HepG2 (cell line): ENCODE data around the gene PSMD4. TPM values are rescaled to one million over a fixed set of nuclear protein-coding genes. Genes with fewer than 3 reads are reported as not detected.
A peak's percentile ranks its signal among the peaks of the same experiment; 100 is the strongest.

Source experiments
- CEBPG ChIP-seq: IDR thresholded peaks from 2 replicates; pipeline ENCODE4 v1.6.1; 2016
- ELF3 ChIP-seq: IDR thresholded peaks from 2 replicates; pipeline ENCODE4 v1.6.1; 2016; ENCODE audit warnings: missing genetic modification reagents, missing compliant biosample characterization
- MED1 ChIP-seq: sonication (generic); formaldehyde crosslinking; IDR thresholded peaks from 2 replicates; pipeline ENCODE4 v1.4.0; 2020; ENCODE audit warnings: missing genetic modification reagents
- MXD4 ChIP-seq: IDR thresholded peaks from 2 replicates; pipeline ENCODE4 v1.6.1; 2016; ENCODE audit warnings: mild to moderate bottlenecking, missing biosample characterization, missing genetic modification reagents
- NR1H2 ChIP-seq: sonication (generic); formaldehyde crosslinking; IDR thresholded peaks from 2 replicates; pipeline ENCODE4 v1.8.1; 2022; ENCODE audit warnings: low read depth, missing genetic modification reagents, borderline replicate concordance
- NR2F6 ChIP-seq, 2 experiments: IDR thresholded peaks; 2 replicates each; pipeline ENCODE4 v1.6.1; 2016; ENCODE audit warnings: antibody characterized with exemption in 1 of 2, mild to moderate bottlenecking in 1 of 2
- RBM39 ChIP-seq: fragments of 200-400 bp; formaldehyde crosslinking; IDR thresholded peaks from one replicate; pipeline ENCODE4 v1.6.1; 2018; ENCODE audit warnings: antibody characterized with exemption, mild to moderate bottlenecking, low read depth, low read length; ENCODE audit not compliant: poor library complexity, severe bottlenecking
- RELA ChIP-seq: sonication (generic); formaldehyde crosslinking; IDR thresholded peaks from 2 replicates; pipeline ENCODE4 v1.4.0; 2020; ENCODE audit warnings: missing genetic modification reagents
- SRSF4 ChIP-seq: fragments of 200-400 bp; formaldehyde crosslinking; IDR thresholded peaks from one replicate; pipeline ENCODE4 v1.6.1; 2018; ENCODE audit warnings: mild to moderate bottlenecking, low read depth, low read length, moderate library complexity; ENCODE audit not compliant: poor library complexity, severe bottlenecking
- TBX3 ChIP-seq: fragments of 450-650 bp; IDR thresholded peaks from 2 replicates; pipeline ENCODE4 v1.6.1; 2017; ENCODE audit warnings: antibody characterized with exemption, mild to moderate bottlenecking, inconsistent platforms, borderline replicate concordance
- ZNF12 ChIP-seq: sonication (generic); formaldehyde crosslinking; IDR thresholded peaks from 2 replicates; pipeline ENCODE4 v1.5.0; 2020; ENCODE audit warnings: missing genetic modification reagents
- ZNF430 ChIP-seq: sonication (generic); formaldehyde crosslinking; IDR thresholded peaks from 2 replicates; pipeline ENCODE4 v1.9.0; 2021; ENCODE audit warnings: mild to moderate bottlenecking, missing genetic modification reagents
- ZNF564 ChIP-seq: sonication (generic); formaldehyde crosslinking; IDR thresholded peaks from 2 replicates; pipeline ENCODE4 v1.8.1; 2023; ENCODE audit warnings: mild to moderate bottlenecking, missing genetic modification reagents
- ZNF883 ChIP-seq: sonication (generic); formaldehyde crosslinking; IDR thresholded peaks from 2 replicates; pipeline ENCODE4 v1.5.1; 2020; ENCODE audit warnings: mild to moderate bottlenecking, missing genetic modification reagents; ENCODE audit errors: not compliant biosample characterization
- polyA plus RNA-seq, 8 experiments: library from polyadenylated mRNA; depleted of rRNA in 3 of 8; stranded (reverse) in 7 of 8; unstranded in 1 of 8; fragments of >200 nt; fragmentation: Illumina TruSeq in 4 of 8; extraction: Trizol in 4 of 8; gene quantifications; 2 replicates each; pipeline versions ENCODE4 v1.2.1 to v1.2.3, GENCODE V29; 2011 to 2016; ENCODE audit warnings: low read depth in 4 of 8, missing spikeins in 1 of 8, mixed read lengths in 1 of 8; ENCODE audit not compliant: insufficient read depth in 1 of 8
- total RNA-seq, 5 experiments: library from RNA; depleted of rRNA; stranded (reverse); fragments of >200 nt; fragmentation: Illumina TruSeq; extraction: Trizol; gene quantifications; 2 replicates each; pipeline ENCODE4 v1.2.3, GENCODE V29; 2016; ENCODE audit warnings: low read depth in 1 of 5
- TF ChIP-seq, protein P1 (sequence below): sonication (generic); formaldehyde crosslinking; IDR thresholded peaks from 2 replicates; pipeline ENCODE4 v1.4.0; 2020; ENCODE audit warnings: missing genetic modification reagents
- TF ChIP-seq, protein P2 (sequence below): sonication (generic); formaldehyde crosslinking; IDR thresholded peaks from 2 replicates; pipeline ENCODE4 v1.8.1; 2023; ENCODE audit warnings: missing genetic modification reagents, mild to moderate bottlenecking, borderline replicate concordance
- TF ChIP-seq, protein P3 (sequence below): IDR thresholded peaks from 2 replicates; pipeline ENCODE4 v1.6.1; 2016; ENCODE audit warnings: missing biosample characterization, missing genetic modification reagents, low read depth
- TF ChIP-seq, protein P4 (sequence below): sonication (generic); formaldehyde crosslinking; IDR thresholded peaks from 2 replicates; pipeline ENCODE4 v1.4.0; 2020; ENCODE audit warnings: missing genetic modification reagents
- TF ChIP-seq, protein P5 (sequence below): IDR thresholded peaks from 2 replicates; pipeline ENCODE4 v1.6.1; 2016; ENCODE audit warnings: low read depth, control low read depth
- TF ChIP-seq, protein P6 (sequence below): sonication (generic); formaldehyde crosslinking; conservative IDR thresholded peaks from 2 replicates; pipeline ENCODE4 v1.5.0; 2020; ENCODE audit warnings: missing genetic modification reagents

PSMD4 gene
- total and polyA plus RNA-seq, 2 of the 13 experiments (the other 11 are each of a cell fraction or from before 2014, with no cell fraction given): 194 to 243 TPM

DNA sequence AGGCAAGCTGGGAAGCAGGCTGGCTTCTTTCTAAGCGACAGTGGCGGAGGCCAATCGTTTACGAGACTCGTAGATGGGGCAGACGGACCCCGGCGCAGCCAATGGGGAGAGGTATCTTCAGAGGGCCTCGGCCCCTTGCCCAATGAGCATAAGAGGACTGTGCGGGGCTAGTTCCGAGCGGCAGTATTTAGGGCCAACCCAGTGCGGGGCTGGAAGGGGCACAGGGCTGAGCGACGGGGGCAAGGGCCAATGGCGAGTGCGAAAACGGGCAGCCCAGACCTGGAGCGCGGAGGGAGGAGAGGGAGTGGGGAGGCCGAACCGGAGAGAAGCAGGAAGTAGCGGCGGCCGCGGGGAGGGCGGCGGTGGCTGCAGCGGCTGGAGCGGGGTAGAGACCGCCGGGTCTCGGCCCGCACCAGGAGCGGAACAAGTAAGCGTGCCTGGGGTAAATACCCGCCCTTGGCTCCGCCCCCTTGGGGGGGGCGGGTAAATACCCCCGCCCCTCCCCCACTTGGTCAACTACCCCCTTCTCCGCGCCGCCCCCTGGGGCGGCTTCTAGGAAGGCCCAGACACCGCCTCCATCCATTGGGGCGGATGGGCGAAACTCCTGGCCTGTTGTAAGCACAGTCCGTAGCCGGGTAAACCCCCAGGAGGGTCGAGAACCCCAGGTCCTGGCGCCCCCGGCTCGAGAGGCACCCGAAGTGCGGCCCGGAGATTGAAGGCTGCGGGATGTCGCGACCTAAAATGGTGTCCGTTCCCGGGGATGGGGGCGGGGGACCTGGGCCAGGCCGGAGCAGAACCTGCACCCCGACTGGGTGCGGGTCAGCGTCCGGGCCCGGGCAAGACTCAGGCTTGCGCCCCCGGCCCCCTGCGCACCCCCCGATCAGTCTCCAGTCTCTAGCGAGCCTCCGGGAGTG lies 27.7 kb downstream of the PSMD4 start, which contains the start of gene ZNF687 (continued):
- no peak for TF ChIP-seq TBX3
- 0 out of 2 replicates have a peak, but pooled peaks have one; percentile 48 for TF ChIP-seq ZNF12
- TF ChIP-seq, protein P1, sequence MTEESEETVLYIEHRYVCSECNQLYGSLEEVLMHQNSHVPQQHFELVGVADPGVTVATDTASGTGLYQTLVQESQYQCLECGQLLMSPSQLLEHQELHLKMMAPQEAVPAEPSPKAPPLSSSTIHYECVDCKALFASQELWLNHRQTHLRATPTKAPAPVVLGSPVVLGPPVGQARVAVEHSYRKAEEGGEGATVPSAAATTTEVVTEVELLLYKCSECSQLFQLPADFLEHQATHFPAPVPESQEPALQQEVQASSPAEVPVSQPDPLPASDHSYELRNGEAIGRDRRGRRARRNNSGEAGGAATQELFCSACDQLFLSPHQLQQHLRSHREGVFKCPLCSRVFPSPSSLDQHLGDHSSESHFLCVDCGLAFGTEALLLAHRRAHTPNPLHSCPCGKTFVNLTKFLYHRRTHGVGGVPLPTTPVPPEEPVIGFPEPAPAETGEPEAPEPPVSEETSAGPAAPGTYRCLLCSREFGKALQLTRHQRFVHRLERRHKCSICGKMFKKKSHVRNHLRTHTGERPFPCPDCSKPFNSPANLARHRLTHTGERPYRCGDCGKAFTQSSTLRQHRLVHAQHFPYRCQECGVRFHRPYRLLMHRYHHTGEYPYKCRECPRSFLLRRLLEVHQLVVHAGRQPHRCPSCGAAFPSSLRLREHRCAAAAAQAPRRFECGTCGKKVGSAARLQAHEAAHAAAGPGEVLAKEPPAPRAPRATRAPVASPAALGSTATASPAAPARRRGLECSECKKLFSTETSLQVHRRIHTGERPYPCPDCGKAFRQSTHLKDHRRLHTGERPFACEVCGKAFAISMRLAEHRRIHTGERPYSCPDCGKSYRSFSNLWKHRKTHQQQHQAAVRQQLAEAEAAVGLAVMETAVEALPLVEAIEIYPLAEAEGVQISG (CRISPR knock-in tag): peak; percentile 59
- TF ChIP-seq NR2F6 (IDR thresholded peaks at IDR 0.05): no peak
- no peak for TF ChIP-seq NR2F6 (CRISPR knock-in tag; IDR thresholded peaks at IDR 0.05)
- TF ChIP-seq, protein P2, sequence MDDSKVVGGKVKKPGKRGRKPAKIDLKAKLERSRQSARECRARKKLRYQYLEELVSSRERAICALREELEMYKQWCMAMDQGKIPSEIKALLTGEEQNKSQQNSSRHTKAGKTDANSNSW: no peak
- no peak for TF ChIP-seq RELA (CRISPR knock-in tag)
- TF ChIP-seq NR1H2 (CRISPR knock-in tag): no peak
- TF ChIP-seq ZNF564 (CRISPR knock-in tag): no peak
- 0 out of 2 replicates have a peak, but pooled peaks have one; percentile 33 for TF ChIP-seq ZNF430 (CRISPR knock-in tag)
- TF ChIP-seq, protein P3, sequence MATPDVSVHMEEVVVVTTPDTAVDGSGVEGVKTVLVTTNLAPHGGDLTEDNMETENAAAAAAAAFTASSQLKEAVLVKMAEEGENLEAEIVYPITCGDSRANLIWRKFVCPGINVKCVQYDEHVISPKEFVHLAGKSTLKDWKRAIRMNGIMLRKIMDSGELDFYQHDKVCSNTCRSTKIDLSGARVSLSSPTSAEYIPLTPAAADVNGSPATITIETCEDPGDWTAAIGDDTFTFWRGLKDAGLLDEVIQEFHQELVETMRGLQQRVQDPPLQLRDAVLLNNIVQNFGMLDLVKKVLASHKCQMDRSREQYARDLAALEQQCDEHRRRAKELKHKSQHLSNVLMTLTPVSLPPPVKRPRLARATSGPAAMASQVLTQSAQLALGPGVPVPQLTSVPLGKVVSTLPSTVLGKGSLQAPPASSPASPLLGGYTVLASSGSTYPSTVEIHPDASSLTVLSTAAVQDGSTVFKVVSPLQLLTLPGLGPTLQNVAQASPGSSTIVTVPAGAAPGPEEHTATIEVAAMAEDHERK: no peak; the same call in 1 of the 2 replicates
- TF ChIP-seq, protein P4, sequence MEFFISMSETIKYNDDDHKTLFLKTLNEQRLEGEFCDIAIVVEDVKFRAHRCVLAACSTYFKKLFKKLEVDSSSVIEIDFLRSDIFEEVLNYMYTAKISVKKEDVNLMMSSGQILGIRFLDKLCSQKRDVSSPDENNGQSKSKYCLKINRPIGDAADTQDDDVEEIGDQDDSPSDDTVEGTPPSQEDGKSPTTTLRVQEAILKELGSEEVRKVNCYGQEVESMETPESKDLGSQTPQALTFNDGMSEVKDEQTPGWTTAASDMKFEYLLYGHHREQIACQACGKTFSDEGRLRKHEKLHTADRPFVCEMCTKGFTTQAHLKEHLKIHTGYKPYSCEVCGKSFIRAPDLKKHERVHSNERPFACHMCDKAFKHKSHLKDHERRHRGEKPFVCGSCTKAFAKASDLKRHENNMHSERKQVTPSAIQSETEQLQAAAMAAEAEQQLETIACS (CRISPR knock-in tag): no peak
- TF ChIP-seq, protein P5, sequence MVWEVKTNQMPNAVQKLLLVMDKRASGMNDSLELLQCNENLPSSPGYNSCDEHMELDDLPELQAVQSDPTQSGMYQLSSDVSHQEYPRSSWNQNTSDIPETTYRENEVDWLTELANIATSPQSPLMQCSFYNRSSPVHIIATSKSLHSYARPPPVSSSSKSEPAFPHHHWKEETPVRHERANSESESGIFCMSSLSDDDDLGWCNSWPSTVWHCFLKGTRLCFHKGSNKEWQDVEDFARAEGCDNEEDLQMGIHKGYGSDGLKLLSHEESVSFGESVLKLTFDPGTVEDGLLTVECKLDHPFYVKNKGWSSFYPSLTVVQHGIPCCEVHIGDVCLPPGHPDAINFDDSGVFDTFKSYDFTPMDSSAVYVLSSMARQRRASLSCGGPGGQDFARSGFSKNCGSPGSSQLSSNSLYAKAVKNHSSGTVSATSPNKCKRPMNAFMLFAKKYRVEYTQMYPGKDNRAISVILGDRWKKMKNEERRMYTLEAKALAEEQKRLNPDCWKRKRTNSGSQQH (CRISPR knock-in tag): peak; percentile 27; the same call in 1 of the 2 replicates
- peak; percentile 7; the same call in 1 of the 2 replicates for TF ChIP-seq MED1
- no peak for TF ChIP-seq ZNF883 (CRISPR knock-in tag)
- TF ChIP-seq MXD4 (CRISPR knock-in tag): no peak
- no peak for TF ChIP-seq SRSF4
- TF ChIP-seq, protein P6, sequence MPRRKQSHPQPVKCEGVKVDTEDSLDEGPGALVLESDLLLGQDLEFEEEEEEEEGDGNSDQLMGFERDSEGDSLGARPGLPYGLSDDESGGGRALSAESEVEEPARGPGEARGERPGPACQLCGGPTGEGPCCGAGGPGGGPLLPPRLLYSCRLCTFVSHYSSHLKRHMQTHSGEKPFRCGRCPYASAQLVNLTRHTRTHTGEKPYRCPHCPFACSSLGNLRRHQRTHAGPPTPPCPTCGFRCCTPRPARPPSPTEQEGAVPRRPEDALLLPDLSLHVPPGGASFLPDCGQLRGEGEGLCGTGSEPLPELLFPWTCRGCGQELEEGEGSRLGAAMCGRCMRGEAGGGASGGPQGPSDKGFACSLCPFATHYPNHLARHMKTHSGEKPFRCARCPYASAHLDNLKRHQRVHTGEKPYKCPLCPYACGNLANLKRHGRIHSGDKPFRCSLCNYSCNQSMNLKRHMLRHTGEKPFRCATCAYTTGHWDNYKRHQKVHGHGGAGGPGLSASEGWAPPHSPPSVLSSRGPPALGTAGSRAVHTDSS: no peak
- peak; percentile 91 for TF ChIP-seq RBM39
- TF ChIP-seq ELF3 (CRISPR knock-in tag): peak; percentile 92
- no peak for TF ChIP-seq CEBPG (CRISPR knock-in tag)
